ENCODE data around the gene CES4A.

GRCh38 chr16:66958857-66959703 is 29.3 kb upstream of the CES4A start:
- TF ChIP-seq POLR2AphosphoS5 (IDR thresholded peaks at IDR 0.05; ENCODE audit: low read depth, low read length) (no peak), POLR2A (IDR thresholded peaks at IDR 0.05; ENCODE audit: low read depth, low read length) (no peak)

Data from GM12892 (cell line).